RWPE1 (cell line): ENCODE measurements around the gene RNF126.

ENCODE experiments used
- CTCF ChIA-PET: fragments of 350-600 bp; sonication (Branson Sonifier 250); formaldehyde crosslinking; extraction: SDS; loops from one replicate; lab custom pipeline; 2021; lab: Yijun Ruan, JAX
- POLR2A ChIA-PET: fragments of 400-600 bp; formaldehyde crosslinking; extraction: SDS; loops from one replicate; lab custom pipeline; 2020; ENCODE audit warnings: antibody characterized with exemption; ENCODE audit not compliant: low non-redundant PET; lab: Yijun Ruan, JAX
- DNase-seq: peaks from one replicate; pipeline ENCODE4 v3.0.0; 2012; ENCODE audit warnings: low spot score
- H3K27ac ChIP-seq: fragments of 450-650 bp; 2 replicates; pipeline ENCODE4 v1.5.1; 2017
- TF ChIP-seq, protein P1 (sequence below): fragments of 450-650 bp; conservative IDR thresholded peaks from 2 replicates; pipeline ENCODE4 v1.5.1; 2017; ENCODE audit warnings: low read depth, mild to moderate bottlenecking

The RNF126 gene

DNA sequence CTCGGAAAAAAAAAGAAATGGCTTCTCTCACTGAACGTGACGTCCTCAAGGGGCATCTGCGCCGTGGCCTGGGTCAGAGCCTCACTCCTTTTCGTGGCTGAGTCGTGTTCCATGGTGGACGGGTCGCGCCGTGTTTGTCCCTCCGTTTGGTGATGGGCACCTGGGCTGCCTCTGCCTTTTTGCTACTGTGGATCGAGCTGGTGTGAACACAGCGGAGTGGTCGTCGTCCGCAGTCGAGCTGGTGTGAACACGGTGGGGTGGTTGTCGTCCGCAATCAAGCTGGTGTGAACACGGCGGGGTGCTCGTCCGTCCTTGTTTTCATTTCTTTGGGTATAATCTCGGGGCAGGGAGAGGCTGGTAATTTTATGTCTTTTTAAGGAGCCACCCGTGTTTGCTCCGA is 61.7 kb downstream of the RNF126 start:
- no peak overlapping the region for H3K27ac ChIP-seq
- ChIA-PET CTCF (interaction anchor here (0.7 kb wide), 1 partner anchor 67 kb away, joined by 3 read pairs; no protein-coding TSS in a partner anchor), POLR2A (no interaction called here)
- TF ChIP-seq, protein P1, sequence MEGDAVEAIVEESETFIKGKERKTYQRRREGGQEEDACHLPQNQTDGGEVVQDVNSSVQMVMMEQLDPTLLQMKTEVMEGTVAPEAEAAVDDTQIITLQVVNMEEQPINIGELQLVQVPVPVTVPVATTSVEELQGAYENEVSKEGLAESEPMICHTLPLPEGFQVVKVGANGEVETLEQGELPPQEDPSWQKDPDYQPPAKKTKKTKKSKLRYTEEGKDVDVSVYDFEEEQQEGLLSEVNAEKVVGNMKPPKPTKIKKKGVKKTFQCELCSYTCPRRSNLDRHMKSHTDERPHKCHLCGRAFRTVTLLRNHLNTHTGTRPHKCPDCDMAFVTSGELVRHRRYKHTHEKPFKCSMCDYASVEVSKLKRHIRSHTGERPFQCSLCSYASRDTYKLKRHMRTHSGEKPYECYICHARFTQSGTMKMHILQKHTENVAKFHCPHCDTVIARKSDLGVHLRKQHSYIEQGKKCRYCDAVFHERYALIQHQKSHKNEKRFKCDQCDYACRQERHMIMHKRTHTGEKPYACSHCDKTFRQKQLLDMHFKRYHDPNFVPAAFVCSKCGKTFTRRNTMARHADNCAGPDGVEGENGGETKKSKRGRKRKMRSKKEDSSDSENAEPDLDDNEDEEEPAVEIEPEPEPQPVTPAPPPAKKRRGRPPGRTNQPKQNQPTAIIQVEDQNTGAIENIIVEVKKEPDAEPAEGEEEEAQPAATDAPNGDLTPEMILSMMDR, result no peak
- no peak for DNase-seq
